HL-60/S4 treated with phorbol 12-myristate 13-acetate at 8.2 ng/mL for 4 days and 3 days (cell line): ENCODE results near the gene FAT2.

Source experiments
- in situ Hi-C: fragments of 300-500 bp; cut with MboI; formaldehyde crosslinking; loops from 2 replicates; pipeline ENCODE4 v1.15.0; 2022; ENCODE audit warnings: low sequenced_read_pairs

Gene FAT2, protein sequence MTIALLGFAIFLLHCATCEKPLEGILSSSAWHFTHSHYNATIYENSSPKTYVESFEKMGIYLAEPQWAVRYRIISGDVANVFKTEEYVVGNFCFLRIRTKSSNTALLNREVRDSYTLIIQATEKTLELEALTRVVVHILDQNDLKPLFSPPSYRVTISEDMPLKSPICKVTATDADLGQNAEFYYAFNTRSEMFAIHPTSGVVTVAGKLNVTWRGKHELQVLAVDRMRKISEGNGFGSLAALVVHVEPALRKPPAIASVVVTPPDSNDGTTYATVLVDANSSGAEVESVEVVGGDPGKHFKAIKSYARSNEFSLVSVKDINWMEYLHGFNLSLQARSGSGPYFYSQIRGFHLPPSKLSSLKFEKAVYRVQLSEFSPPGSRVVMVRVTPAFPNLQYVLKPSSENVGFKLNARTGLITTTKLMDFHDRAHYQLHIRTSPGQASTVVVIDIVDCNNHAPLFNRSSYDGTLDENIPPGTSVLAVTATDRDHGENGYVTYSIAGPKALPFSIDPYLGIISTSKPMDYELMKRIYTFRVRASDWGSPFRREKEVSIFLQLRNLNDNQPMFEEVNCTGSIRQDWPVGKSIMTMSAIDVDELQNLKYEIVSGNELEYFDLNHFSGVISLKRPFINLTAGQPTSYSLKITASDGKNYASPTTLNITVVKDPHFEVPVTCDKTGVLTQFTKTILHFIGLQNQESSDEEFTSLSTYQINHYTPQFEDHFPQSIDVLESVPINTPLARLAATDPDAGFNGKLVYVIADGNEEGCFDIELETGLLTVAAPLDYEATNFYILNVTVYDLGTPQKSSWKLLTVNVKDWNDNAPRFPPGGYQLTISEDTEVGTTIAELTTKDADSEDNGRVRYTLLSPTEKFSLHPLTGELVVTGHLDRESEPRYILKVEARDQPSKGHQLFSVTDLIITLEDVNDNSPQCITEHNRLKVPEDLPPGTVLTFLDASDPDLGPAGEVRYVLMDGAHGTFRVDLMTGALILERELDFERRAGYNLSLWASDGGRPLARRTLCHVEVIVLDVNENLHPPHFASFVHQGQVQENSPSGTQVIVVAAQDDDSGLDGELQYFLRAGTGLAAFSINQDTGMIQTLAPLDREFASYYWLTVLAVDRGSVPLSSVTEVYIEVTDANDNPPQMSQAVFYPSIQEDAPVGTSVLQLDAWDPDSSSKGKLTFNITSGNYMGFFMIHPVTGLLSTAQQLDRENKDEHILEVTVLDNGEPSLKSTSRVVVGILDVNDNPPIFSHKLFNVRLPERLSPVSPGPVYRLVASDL (N-terminal part only)

DNA sequence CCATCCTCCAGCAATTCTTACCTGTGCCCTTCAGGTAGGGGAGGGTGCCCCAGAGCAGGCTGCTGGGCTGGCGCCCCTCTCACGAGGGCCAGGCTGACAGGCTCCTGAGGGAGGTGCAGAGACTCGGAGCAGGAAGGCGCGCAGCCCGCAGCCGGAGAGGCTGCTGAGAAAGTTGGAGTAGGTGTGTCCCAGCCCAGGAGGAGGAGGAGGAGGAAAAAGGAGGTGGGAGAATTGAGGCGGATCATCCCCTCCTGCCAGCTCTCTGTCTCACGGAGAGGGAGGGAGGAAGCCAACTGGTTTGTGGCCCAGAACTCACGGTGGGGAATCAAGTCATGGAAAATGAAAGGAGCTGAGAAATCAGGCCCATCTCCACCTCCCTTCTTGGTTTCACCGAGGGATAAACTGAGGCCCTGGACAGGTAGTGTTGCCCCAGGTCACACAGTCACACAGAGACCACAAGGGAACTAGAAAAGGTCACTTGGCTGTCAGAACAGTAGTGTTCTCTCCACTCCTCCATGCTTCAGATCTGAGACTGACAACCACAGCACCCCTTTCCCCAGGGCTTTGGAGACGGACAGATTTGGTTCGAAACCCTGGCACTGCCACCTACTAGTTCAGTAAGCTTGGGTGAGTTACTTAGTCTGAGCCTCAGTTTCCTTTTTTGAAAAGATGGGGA, at the start of gene FAT2:
Gene FAT2, minus strand, starts transcription at position 188 of the 676 bp plus-strand sequence. CDS start 22,400 bp downstream, outside the sequence.
- in situ Hi-C loops = no loop called here

DNA sequence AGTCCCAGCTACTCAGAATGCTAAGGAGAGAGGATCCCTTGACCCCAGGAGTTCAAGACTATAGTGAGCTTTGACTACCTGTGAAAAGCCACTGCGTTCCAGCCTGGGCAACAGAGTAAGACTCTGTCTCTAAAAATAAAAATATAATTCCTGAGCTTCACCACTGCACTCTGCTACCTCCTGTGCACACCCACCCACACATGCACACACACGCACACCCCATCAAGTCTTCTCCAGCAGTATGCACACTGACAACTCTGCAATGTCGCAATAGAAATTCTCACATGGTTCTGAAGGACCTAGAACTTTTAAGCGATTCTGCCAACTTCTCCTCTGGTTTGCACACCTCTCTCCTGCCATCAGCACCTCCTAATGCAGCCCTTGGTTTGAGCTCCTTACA, 47.5 kb upstream of the FAT2 start:
- in situ Hi-C loops = no loop called here

DNA sequence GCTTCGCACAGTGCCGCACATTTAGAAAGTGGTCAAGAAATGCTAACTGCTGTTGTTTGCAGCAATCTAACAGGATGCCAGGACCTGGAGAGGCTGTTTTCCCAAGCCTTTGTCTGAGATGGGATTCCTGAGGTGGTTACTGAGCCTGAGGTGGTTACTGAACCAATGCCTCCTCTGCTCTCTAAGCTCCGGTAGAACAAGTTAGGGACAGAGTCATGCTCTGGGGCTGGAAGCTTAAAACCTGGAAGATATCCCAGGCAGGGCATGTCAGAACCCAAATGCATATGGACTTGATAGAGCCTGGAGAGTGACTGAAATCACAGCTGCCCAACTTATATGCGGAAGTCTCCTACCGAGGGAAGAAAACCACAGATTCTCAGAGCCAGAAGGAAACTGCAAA, 46.5 kb upstream of the FAT2 start:
- in situ Hi-C loops = no loop called here

DNA sequence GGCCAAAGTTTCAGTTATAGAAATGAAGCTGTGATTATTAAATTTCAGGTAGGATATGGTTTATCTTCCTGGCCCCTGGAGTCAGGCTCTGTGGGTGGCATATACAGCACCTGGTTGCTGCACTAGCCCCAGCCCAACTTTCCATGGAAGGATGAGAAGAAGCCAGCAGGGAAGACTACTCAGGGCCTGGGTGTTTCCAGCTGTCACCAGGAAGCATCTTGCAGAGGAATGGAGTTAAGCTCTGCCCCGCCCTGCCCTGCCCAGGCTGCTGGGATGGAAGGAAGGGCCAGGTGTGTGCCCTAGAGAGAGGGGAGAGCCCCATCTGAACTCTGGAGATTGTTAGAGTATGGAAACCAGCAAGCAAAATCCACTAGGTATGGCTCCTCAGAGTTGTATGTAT, 42.8 kb upstream of the FAT2 start:
- in situ Hi-C loops = no loop called here

DNA sequence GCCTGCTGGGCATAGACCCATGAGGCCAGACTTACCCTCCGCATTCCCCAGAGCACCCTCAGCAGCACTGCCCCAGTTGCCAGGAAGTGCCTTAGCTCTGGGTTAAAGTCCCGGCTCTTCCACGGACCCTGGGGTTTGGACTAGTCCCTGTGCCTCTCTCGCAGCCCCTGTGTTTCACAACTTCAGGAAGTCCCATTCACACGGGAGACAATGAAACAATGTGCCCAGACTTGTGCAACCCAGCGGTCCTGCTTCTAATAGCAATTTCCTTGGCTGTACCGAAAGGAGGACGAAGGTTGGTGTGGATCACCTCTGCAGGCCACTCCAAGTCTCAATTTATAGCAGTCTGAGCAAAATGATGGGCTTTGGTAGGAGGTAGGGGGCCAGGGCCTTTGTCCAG, 41.8 kb upstream of the FAT2 start:
- in situ Hi-C loops = no loop called here

DNA sequence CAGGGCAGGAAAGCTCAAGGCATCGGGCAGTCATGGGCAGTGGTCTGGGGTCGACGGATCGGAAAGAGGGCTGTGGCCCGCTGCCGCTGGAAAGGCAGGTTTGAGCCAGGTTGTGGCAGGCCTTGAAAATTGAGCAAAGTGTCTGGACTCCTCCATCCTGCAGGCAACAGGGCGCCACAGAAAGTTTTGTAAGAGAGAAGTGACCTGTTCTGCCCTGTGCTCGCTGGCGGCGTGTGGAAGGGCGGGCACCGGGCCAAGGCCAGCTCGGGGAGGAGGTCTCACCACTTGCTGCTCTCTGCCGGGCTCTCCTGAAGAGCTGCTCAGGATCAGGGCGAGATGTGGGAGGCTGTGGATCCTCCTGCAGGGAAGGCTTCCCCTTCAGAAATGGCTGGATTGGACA, 41.4 kb upstream of the FAT2 start:
- in situ Hi-C loops = no loop called here

DNA sequence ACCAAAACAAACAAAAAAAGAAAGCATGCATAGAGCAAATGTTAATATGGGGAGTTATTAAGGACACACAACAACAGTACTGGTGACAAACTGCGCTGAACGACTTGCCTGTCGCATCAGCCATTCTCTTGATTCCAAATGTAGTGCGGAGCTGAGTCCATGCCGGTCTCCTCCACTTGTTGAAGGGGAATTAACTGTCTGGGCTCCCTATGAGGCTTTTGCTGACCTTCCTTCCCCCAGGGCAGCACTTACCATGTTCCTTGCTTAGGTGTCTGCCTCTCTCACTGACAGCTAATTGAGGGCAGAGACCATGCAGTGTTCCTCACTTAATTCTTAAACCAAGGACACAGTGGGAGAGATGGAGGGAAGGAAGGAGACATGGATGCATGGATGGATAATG, 40.8 kb upstream of the FAT2 start:
- in situ Hi-C loops = no loop called here

DNA sequence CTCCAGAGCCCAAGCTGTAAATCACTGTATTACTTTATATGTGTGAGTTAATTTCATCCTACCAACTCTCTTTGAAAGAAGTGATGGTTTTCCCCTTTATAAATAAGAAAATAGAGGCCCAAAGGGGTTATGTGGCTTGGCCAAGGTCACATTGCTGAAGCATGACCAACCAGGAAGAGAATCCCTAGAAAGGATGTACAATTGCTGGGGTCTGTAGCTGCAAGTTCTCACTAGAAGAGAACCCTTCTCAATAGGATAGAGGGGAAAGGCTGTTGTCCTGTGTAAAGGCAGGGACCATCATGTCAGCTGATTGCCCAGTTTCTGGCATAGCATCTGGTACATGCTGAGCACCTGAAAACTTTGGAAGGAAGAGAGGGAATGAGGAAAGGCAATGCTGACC, 39.0 kb upstream of the FAT2 start:
- in situ Hi-C loops = no loop called here

DNA sequence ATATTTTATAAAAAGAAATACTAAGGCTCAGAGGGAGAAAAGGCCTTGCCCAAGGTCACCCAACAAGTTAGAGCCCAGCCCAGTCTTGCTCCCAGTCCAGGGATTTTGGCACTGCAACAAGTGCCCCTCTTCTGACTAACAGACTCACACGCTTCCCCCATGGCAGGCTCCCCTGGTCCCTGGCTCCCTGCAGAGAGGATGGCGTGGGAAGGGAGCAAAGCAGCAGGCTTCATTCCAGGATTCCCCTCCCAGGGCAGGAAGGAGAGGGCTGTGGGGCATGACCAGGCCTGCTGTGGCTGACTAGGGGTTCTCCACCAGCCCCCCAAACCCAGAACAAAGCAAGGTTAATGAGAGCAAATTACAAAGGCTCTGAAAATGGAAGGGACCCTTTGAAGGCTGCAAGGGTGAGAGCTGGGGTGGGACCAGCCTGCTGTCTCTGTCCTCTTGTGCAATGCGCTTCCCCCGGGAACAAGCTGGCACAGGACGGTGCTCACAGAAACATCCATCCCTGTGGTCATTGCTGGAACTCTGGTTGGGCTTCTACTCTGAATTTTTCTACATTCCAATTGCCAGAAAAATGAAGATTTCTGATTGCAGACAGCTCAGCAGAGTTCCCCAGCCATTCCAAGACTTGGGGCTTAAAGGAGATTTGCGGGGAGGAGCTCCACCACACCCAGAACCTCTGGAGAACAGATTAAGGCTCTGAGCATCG, 37.1 kb upstream of the FAT2 start:
- in situ Hi-C loops = no loop called here

DNA sequence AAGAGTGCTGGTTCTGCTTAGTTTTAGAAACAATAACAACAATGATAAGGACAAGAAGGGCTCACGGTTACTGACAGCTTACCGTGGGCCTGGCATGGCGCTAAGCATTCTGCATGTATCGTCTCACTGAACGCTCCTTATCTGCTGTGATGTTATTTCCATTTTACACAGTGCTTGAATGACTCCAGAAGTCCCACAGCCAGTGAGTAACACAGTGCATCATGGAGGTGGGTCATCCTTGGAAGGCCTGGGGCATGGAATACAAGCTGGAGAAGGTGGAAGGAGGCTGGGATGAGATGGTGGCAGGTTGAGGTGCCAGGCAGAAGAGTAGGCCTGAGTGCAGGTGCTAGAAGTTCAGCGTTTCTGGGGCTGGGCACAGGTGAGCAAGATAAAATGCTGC, 36.5 kb upstream of the FAT2 start:
- in situ Hi-C loops = no loop called here

DNA sequence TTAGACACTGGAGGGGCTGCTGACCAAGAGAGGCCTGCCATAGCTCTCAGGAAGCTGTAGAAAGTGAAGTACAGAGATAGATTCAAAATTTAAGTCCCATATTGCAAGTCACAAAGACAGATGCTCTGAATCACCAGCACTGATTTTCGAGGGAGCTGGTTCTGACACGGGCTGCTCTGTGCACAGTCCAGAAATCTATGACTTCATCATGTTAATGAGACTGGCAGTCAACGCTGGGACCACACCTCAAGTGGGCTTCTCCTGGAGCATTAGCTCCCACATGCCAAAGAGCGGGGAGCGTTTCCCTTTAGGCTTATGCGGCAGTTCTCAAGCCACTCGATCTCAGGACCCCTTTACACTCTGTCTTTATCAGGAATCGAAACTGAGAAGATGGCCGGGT, 34.2 kb upstream of the FAT2 start:
- in situ Hi-C loops = no loop called here

DNA sequence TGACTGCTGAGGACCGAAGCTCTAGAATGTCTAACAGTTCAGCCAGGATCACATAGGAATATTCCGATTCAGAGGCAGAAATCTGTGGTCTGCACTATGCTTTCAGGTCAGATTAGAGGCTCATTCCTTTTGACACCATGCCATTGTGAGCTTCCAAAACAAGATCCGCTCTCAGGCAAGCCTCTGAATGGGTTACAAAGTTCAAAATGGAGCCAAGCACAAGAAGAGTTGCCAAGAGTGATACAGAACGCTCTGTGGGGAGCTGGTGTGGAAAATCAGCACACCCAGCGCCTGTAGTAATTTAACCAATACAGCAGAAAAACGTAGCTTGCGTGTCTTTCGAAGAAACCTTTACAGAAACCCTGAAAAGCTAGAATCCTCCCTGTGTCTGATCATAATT, 33.3 kb upstream of the FAT2 start:
- in situ Hi-C loops = no loop called here

DNA sequence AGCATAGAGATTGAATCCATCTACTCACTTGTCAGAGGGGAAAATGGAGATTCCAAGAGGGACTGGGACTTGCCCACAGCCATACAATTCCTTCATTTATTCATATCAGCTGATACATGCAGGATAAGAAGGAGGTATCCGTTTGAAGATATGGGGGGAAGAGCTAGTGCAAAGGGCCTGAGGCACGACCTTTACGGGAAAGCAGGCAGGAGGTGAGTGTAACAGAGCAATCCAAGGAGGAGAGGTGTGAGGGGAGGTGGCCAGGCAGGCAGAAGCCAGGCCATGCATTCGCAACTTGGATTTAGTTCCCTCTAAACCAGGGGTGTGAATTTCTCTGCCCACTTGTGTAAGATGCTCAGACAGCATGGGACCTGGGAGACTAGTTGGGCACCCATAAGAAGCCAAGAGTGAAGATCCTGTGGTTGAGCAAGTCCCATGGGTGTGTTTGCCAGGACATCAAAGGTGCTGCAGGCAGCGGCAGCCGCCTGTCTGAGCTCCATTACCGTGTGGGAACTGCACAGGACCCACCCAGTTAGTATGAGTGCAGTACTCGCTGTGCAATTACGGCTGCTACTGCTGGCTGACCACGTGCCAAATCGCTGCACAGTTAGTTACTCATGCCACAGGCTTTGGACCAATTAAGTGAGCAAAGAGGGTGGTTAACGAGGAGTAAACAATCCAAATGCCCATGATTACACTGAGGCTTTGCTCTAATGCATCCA, 31.4 kb upstream of the FAT2 start:
- in situ Hi-C loops = no loop called here

DNA sequence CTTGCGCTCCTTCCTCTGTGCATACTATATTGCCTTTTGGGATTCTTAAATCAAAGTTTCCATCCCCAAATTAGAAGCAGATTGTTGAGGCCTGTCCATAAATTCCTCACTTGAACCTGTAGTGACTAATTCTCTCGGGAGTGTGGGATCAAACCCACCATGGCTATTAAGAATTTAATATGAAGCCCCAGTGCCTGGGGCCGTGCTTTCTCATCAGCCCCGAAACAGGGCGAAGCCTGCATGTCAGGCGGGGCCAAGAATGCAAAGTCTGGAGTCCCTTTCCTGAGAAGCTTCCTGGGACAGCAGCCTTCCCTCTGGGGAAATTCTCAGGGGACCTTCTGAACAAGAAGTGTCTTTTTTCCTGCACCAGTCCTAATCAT, 29.3 kb upstream of the FAT2 start:
- in situ Hi-C loops = no loop called here

DNA sequence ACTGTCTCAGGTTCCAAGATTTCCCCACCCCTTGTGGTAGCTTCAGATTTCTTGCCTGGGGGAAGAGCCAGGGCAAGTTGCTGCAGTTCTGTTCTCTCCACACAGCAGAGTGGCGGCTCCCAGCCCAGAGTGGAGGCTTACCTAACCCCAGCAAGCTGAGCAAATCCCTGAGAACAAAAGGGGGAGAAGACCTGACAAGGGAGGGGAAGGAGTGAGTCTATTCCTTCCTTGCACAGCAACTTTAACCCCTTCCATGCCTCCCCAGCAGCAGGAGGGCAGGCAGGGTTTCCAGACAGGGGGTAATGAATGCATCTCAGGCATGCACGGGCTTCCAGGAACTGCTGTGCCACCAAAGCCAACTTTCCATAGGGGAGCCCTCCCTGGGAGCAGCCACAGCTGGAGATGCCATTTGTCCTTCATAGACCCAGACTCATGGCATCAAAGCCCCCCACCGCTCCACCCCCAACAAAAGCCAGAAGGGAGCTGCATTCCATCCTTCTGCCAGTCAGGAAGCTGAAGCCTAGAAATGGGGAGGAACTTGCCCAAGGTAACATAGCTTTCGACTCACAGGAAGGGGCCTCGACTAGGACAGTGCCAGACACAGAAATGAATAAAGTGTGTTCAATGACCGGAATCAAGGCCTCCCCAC, 28.8 kb upstream of the FAT2 start:
- in situ Hi-C loops = no loop called here

DNA sequence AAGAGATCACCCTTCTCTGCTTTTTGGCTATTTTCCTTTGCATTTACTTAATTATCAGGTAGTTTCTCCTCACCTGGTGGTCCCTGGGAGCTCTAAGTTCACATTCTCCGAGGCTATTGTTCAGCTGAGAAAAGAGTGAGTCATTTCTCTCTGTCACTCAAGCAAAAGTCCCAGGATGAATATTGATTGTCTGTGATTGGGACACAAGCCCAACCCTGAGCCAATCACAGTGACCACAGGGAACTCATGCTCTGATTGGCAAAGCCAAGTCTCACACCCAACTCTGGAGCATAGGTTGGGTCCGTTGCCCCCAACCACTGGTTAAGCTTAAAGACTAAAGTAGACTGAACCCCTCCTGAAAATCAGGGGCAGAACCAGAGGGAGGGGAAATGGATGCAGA, 27.8 kb upstream of the FAT2 start:
- in situ Hi-C loops = no loop called here

DNA sequence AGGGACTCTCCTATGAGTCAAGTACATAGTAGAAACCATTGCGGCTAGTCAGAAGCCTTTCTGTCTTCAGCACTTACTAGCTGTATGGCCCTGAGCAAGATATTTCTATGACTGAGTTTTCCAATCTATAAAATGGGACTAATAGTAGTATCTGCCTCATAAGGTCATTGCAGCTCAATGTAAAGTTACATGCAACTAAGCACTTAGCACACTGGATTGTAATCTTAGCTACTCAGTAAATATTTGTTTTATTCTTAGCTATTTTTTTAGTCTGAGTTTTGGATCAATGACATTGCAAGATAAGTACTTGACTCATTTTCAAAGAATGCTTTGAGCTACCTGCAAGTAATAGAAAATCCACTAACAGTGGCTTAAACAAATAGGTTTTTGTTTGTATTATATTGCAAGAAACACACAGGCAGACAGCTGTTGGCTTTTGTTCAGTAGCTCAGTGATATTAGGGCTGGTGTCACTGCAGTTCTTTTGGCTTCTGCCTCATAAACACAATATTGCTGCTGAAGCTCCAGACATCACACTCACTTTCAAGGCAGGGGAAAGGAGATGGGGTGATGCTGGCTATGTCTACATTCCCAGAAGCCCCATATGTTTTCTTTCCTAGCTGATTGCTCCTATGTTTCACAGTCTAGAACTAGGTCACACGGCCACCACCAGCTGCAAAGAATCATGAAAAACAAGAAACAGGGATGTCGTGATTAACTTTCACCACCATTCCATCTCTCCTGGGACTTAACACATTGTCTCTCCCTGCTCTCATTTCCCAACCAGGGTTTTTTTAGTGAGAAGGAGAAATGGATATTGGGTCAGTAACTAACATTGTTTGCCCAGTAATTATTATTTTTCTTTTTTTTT, 26.9 kb upstream of the FAT2 start:
- in situ Hi-C loops = no loop called here

DNA sequence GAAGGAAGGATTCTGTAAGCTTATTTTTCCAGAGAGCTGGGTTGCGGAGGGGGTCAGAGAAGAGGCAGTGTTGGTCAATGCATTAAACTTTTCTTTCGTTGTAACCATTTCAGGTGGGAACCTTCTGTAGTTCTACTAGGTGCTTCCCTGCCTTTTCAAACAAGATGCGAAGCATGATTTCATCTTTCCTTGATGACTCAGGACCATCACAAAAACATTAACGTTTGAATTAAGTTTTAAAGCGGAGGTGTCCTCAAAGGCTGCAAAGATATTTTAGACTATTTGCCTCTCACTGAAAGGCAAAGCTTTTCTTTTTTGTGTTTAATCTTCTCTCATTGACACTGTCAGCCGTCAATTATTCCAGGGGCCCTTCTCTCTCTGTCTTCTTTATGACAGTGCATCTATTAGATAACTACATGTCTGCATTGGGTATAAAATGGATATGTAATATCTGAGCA, 26.3 kb upstream of the FAT2 start:
- in situ Hi-C loops = no loop called here
